H9 (cell line): ENCODE data around the gene UPK1A. TPM values are rescaled to one million over a fixed set of nuclear protein-coding genes. Genes with fewer than 3 reads are reported as not detected.

Experiments used
- DNase-seq: peaks from one replicate; pipeline ENCODE4 v3.0.0-alpha.2; 2017
- H2AFZ ChIP-seq: one replicate; pipeline ENCODE4 v1.6.1; 2013; ENCODE audit warnings: mild to moderate bottlenecking, low read length, control low read depth, moderate library complexity
- H2AK5ac ChIP-seq: 2 replicates; pipeline ENCODE4 v1.6.1; 2013; ENCODE audit warnings: low read length, control low read depth, mixed read lengths; ENCODE audit not compliant: insufficient read length
- H2BK120ac ChIP-seq: one replicate; pipeline ENCODE4 v1.6.1; 2013; ENCODE audit warnings: low read depth, mild to moderate bottlenecking, low read length, control low read depth, inconsistent platforms; ENCODE audit not compliant: poor library complexity, severe bottlenecking
- H2BK12ac ChIP-seq: 2 replicates; pipeline ENCODE4 v1.6.1; 2013; ENCODE audit warnings: low read length, control low read depth, mixed read lengths, low read depth; ENCODE audit not compliant: insufficient read length
- H2BK15ac ChIP-seq: 2 replicates; pipeline ENCODE4 v1.6.1; 2013; ENCODE audit warnings: low read depth, low read length, control low read depth
- H2BK20ac ChIP-seq: one replicate; pipeline ENCODE4 v1.6.1; 2013; ENCODE audit warnings: low read depth, mild to moderate bottlenecking, low read length, control low read depth, inconsistent platforms; ENCODE audit not compliant: poor library complexity, severe bottlenecking
- H2BK5ac ChIP-seq: 2 replicates; pipeline ENCODE4 v1.6.1; 2013; ENCODE audit warnings: low read length, control low read depth, mixed read lengths; ENCODE audit not compliant: insufficient read length
- H3K14ac ChIP-seq: 2 replicates; pipeline ENCODE4 v1.6.1; 2013; ENCODE audit warnings: low read length, control low read depth; ENCODE audit not compliant: insufficient read depth
- H3K18ac ChIP-seq: 2 replicates; pipeline ENCODE4 v1.6.1; 2013; ENCODE audit warnings: low read depth, mild to moderate bottlenecking, mixed read lengths, low read length, control low read depth; ENCODE audit not compliant: insufficient read length
- H3K23ac ChIP-seq: 2 replicates; pipeline ENCODE4 v1.6.1; 2013; ENCODE audit warnings: low read length, control low read depth, mixed read lengths, low read depth; ENCODE audit not compliant: insufficient read length
- H3K23me2 ChIP-seq: 2 replicates; pipeline ENCODE4 v1.6.1; 2013; ENCODE audit warnings: low read depth, mild to moderate bottlenecking, mixed read lengths, low read length, control low read depth; ENCODE audit not compliant: insufficient read length, poor library complexity, severe bottlenecking
- H3K27ac ChIP-seq: 2 replicates; pipeline ENCODE4 v1.5.1; 2013; ENCODE audit warnings: low read length, control low read depth, mixed read lengths, low read depth; ENCODE audit not compliant: insufficient read length
- H3K27me3 ChIP-seq: 2 replicates; pipeline ENCODE4 v1.6.1; 2013; ENCODE audit warnings: low read length, control low read depth, inconsistent platforms; ENCODE audit not compliant: insufficient read depth
- H3K4ac ChIP-seq: 2 replicates; pipeline ENCODE4 v1.6.1; 2013; ENCODE audit warnings: low read depth, mild to moderate bottlenecking, control low read depth, inconsistent platforms, low read length, moderate library complexity
- H3K4me1 ChIP-seq: 2 replicates; pipeline ENCODE4 v1.6.1; 2013; ENCODE audit warnings: low read length, control low read depth, inconsistent platforms; ENCODE audit not compliant: insufficient read depth
- H3K4me2 ChIP-seq: 2 replicates; pipeline ENCODE4 v1.6.1; 2013; ENCODE audit warnings: low read length, control low read depth, mixed read lengths; ENCODE audit not compliant: insufficient read length, insufficient read depth
- H3K56ac ChIP-seq: 2 replicates; pipeline ENCODE4 v1.6.1; 2013; ENCODE audit warnings: low read depth, mild to moderate bottlenecking, mixed read lengths, low read length, control low read depth; ENCODE audit not compliant: insufficient read length
- H3K79me1 ChIP-seq: 2 replicates; pipeline ENCODE4 v1.6.1; 2013; ENCODE audit warnings: low read depth, mild to moderate bottlenecking, moderate library complexity, low read length, control low read depth, inconsistent platforms; ENCODE audit not compliant: insufficient read depth, poor library complexity, severe bottlenecking
- H3K79me2 ChIP-seq: 2 replicates; pipeline ENCODE4 v1.6.1; 2013; ENCODE audit warnings: low read length, control low read depth, inconsistent platforms; ENCODE audit not compliant: insufficient read depth
- H3K9ac ChIP-seq: 2 replicates; pipeline ENCODE4 v1.6.1; 2013; ENCODE audit warnings: low read length, control low read depth, mixed read lengths; ENCODE audit not compliant: insufficient read length; ENCODE audit errors: extremely low read depth
- H3K9me3 ChIP-seq: one replicate; pipeline ENCODE4 v1.6.1; 2013; ENCODE audit warnings: low read depth, low read length, inconsistent platforms; ENCODE audit not compliant: control insufficient read depth
- H3T11ph ChIP-seq: one replicate; pipeline ENCODE4 v1.6.1; 2013; ENCODE audit warnings: mild to moderate bottlenecking, low read length, control low read depth, inconsistent platforms
- H4K20me1 ChIP-seq: one replicate; pipeline ENCODE4 v1.6.1; 2013; ENCODE audit not compliant: control insufficient read depth, insufficient read length, insufficient read depth
- H4K5ac ChIP-seq: 2 replicates; pipeline ENCODE4 v1.6.1; 2013; ENCODE audit warnings: low read depth, mild to moderate bottlenecking, mixed read lengths, low read length, control low read depth; ENCODE audit not compliant: insufficient read length
- H4K8ac ChIP-seq: replicated peaks from 2 replicates; pipeline ENCODE4 v1.6.1; 2013; ENCODE audit warnings: low read length, control low read depth, mixed read lengths, low read depth; ENCODE audit not compliant: insufficient read length
- H4K91ac ChIP-seq: 2 replicates; pipeline ENCODE4 v1.6.1; 2013; ENCODE audit warnings: low read depth, mild to moderate bottlenecking, moderate library complexity, mixed read lengths, low read length, control low read depth; ENCODE audit not compliant: insufficient read length
- H3K27ac Mint-ChIP-seq, 3 experiments: 2 replicates in 2 of 3; 3 replicates in 1 of 3; pipeline ENCODE4 v1.8.0; 2020 to 2021; ENCODE audit warnings: mixed read lengths in 3 of 3, mild to moderate bottlenecking in 1 of 3, moderate library complexity in 1 of 3
- H3K27me3 Mint-ChIP-seq: 2 replicates; pipeline ENCODE4 v1.8.0; 2021; ENCODE audit warnings: low read depth, mild to moderate bottlenecking, moderate library complexity, mixed read lengths
- H3K36me3 Mint-ChIP-seq, 3 experiments: 2 replicates in 2 of 3; 3 replicates in 1 of 3; pipeline ENCODE4 v1.8.0; 2020 to 2021; ENCODE audit warnings: low read depth in 3 of 3, mixed read lengths in 3 of 3; ENCODE audit not compliant: insufficient read depth in 1 of 3
- H3K4me1 Mint-ChIP-seq, 2 experiments: 2 replicates each; pipeline ENCODE4 v1.8.0; 2020; ENCODE audit warnings: mixed read lengths in 2 of 2
- H3K4me3 Mint-ChIP-seq, 2 experiments: 2 replicates in 1 of 2; 3 replicates in 1 of 2; pipeline ENCODE4 v1.8.0; 2020 to 2021; ENCODE audit warnings: mild to moderate bottlenecking in 2 of 2, mixed read lengths in 2 of 2, moderate library complexity in 1 of 2
- H3K9me3 Mint-ChIP-seq, 2 experiments: 2 replicates in 1 of 2; 3 replicates in 1 of 2; pipeline ENCODE4 v1.8.0; 2020; ENCODE audit warnings: mild to moderate bottlenecking in 2 of 2, mixed read lengths in 2 of 2, moderate library complexity in 1 of 2
- WGBS: extraction: QIAGEN DNeasy Blood & Tissue Kit; methylation state at CpG from one replicate; pipeline ENCODE4 v1.1.7; 2013; ENCODE audit warnings: missing lambda C conversion rate, low lambda C conversion rate, mixed read lengths; ENCODE audit not compliant: insufficient read length; ENCODE audit errors: extremely low coverage; 5-methylcytosine and 5-hydroxymethylcytosine counted together
- total RNA-seq: library from RNA; stranded (reverse); gene quantifications from 2 replicates; pipeline ENCODE4 v1.2.1, GENCODE V29; 2021
- TF ChIP-seq, protein P1 (sequence below): fragments of 200-600 bp; sonication (generic); conservative IDR thresholded peaks from 3 replicates; pipeline ENCODE4 v1.8.0; 2021; ENCODE audit warnings: antibody characterized with exemption, mild to moderate bottlenecking

The UPK1A gene
- total RNA-seq, 1 experiment from 2014 or later = 4.3 TPM

DNA sequence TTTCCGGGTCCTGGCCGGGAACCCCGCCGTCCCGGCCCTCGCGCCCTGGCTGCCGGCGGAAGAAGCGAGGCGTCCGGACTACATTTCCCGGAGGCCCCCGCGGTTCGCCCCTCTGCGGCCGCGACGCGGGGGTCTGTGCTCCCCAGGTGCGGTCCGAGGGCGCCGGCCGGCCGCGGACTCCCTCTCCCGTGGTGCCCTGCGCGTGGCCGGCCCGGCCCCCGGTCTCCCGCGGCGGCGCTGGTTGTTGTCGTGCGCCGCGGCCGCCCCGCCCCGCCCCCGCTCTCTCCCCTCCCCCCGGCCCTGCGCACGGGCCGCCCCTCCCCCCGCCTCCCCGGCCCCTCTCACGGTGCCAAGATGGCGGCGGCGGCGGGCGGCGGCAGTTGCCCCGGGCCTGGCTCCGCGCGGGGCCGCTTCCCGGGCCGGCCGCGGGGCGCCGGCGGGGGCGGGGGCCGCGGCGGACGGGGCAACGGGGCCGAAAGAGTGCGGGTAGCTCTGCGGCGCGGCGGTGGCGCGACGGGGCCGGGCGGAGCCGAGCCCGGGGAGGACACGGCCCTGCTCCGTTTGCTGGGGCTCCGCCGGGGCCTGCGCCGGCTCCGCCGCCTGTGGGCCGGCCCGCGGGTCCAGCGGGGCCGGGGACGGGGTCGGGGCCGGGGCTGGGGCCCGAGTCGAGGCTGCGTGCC, 51.5 kb downstream of the UPK1A start, which contains the start of gene KMT2B:
KMT2B (plus strand) TSS at position 339 of the 680 bp plus-strand sequence; CDS start at position 355, 16 bp downstream.
- Histone ChIP-seq H2AFZ (no peak within 1 kb of the TSS), H2BK5ac (no peak within 1 kb of the TSS), H3K23ac (no peak within 1 kb of the TSS), H4K20me1 (peaks cover 6% of the 10 kb centered on the region), H3K23me2 (peaks cover 18% of the 10 kb centered on the region), H3K56ac (no peak within 1 kb of the TSS), H2AK5ac (no peak within 1 kb of the TSS), H3K4me2 (peak within 1 kb of the TSS; percentile 89), H3K9me3 (no peaks in the 10 kb centered on the region), H4K5ac (no peak within 1 kb of the TSS), H3K9ac (peak within 1 kb of the TSS; percentile 75), H3K18ac (peak within 1 kb of the TSS; percentile 33), H3K79me2 (peaks cover 11% of the 10 kb centered on the region; the same call in 1 of the 2 replicates), H4K91ac (no peak within 1 kb of the TSS), H3K79me1 (no peaks in the 10 kb centered on the region), H2BK15ac (no peak within 1 kb of the TSS), H2BK12ac (no peak within 1 kb of the TSS), H2BK120ac (no peak within 1 kb of the TSS), H3K14ac (0 out of 2 replicates have a peak within 1 kb of the TSS, but pooled peaks have one; percentile 34), H4K8ac (no peak within 1 kb of the TSS), H2BK20ac (no peak within 1 kb of the TSS), H3T11ph (no peak within 1 kb of the TSS), H3K4ac (no peak within 1 kb of the TSS), H3K4me1 (peaks cover 7% of the 10 kb centered on the region; the same call in 1 of the 2 replicates), H3K27ac (no peak within 1 kb of the TSS), H3K27me3 (no peaks in the 10 kb centered on the region)
- peaks cover 41 to 42% of the 10 kb centered on the region in 2 experiments for H3K4me1 Mint-ChIP-seq
- H3K4me3 Mint-ChIP-seq = peak within 1 kb of the TSS; percentile 87 to 92
- peak; percentile 98 for DNase-seq
- no peaks in the 10 kb centered on the region; a peak in 1 of 5 replicates for H3K9me3 Mint-ChIP-seq
- no CpG with 5 or more reads among the region's 109 CpGs for WGBS
- H3K36me3 Mint-ChIP-seq = peaks cover 18 to 34% (median 25%) of the 10 kb centered on the region in 3 experiments; a peak in 6 of 7 replicates
- H3K27me3 Mint-ChIP-seq = no peaks in the 10 kb centered on the region
- peak within 1 kb of the TSS; percentile 91 to 99 (median 95) for H3K27ac Mint-ChIP-seq
- TF ChIP-seq, protein P1, sequence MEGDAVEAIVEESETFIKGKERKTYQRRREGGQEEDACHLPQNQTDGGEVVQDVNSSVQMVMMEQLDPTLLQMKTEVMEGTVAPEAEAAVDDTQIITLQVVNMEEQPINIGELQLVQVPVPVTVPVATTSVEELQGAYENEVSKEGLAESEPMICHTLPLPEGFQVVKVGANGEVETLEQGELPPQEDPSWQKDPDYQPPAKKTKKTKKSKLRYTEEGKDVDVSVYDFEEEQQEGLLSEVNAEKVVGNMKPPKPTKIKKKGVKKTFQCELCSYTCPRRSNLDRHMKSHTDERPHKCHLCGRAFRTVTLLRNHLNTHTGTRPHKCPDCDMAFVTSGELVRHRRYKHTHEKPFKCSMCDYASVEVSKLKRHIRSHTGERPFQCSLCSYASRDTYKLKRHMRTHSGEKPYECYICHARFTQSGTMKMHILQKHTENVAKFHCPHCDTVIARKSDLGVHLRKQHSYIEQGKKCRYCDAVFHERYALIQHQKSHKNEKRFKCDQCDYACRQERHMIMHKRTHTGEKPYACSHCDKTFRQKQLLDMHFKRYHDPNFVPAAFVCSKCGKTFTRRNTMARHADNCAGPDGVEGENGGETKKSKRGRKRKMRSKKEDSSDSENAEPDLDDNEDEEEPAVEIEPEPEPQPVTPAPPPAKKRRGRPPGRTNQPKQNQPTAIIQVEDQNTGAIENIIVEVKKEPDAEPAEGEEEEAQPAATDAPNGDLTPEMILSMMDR = no peak
